GM19193 (cell line): ENCODE measurements around the gene ACOT12.
A peak's percentile ranks its signal among the peaks of the same experiment; 100 is the strongest.

Experiments
- POLR2A ChIP-seq: IDR thresholded peaks from 4 replicates; pipeline ENCODE4 v1.6.1; 2011; ENCODE audit not compliant: insufficient read depth, insufficient read length; ENCODE audit errors: extremely low read depth

Gene ACOT12

DNA sequence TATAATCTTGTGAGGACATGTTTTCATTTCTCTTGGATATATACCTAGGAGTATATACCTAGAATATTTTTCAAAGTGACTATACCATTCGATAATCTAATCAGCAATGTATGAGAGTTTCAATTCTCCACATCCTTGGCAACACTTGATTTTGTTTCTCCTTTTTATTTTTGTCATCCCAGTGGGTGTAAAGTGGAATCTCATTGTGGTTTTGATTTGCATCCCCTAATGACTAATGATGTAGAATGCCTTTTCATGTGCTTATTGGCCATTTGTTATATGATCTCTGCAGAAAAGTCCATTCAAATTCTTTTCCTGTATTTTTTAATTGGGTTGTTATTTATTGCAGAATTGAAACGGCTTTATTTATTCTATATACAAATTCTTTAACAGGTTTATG lies 77.4 kb downstream of the ACOT12 start:
- TF ChIP-seq POLR2A = no peak

DNA sequence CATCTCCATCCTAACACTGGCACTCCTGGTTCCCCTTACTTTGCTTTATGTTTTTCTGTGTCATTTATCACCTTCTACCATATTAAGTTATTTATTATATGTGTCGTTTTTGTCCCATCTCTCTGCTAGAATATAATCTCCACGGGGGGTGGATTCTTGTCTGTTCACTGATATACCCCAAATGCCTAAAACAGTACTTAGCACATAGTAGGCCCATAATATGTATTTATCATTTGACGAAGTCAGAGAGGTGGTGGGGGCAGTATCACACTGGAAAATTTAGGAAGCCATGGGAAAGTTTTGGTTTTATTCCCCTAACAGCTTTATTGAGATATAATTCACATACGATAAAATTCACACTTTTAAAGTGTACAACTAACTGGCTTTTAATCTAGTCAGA lies 78.1 kb downstream of the ACOT12 start:
- no peak for TF ChIP-seq POLR2A

DNA sequence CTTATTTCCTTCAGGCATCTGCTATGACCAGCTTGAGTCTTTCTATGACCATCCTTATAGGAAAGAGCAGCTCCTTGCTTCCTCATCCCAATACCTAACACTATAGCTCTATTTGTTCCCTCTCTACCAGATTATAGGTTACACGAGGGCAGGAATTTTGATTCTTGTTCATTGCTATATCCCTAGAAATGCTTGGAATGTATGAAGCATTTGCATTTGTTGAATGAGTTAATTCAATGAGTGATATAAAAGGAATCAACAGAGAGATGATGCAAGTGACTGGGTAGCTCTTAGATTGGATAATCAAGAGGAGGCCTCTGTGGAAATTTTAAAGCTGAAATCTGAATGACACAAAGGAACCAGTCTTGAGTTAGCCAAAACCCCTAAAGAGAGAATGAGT lies 78.6 kb downstream of the ACOT12 start:
- TF ChIP-seq POLR2A = no peak

DNA sequence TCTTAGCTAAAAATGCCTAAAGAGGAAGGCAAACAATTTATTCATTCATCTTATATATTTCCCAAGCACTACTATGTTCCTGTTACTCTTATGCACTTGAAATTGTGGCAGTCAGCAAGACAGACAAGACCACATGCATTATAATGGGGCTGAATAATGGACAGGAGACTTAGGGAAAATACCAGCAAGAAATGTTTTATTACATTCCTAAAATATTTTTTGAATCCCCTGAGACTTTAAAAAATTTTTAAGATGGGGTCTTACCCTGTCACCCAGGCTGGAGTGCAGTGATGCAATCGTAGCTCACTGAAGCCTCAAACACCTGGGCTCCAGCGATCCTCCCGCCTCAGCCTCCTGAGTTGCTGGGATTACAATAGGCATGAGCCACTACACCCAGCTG lies 79.4 kb downstream of the ACOT12 start:
- no peak for TF ChIP-seq POLR2A

DNA sequence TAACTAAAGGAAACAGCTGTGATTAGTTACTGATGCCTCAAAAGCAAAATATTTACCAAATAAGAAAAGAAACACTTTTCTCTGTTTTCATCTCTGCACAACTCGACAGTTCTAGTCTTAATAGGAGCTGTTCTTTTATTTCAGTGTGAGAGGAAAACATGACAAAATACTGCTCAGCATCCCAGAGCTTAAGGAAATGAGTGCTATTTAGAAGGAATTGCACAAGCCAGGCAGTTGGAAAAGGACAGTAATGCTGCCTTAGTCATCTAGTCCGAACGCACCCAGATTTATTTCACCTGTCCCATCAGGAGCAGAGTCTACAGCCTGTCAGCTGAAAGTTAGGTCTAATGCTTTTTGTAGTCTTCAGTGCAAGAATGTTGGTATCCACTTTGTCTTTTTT lies 80.2 kb downstream of the ACOT12 start:
- no peak for TF ChIP-seq POLR2A

DNA sequence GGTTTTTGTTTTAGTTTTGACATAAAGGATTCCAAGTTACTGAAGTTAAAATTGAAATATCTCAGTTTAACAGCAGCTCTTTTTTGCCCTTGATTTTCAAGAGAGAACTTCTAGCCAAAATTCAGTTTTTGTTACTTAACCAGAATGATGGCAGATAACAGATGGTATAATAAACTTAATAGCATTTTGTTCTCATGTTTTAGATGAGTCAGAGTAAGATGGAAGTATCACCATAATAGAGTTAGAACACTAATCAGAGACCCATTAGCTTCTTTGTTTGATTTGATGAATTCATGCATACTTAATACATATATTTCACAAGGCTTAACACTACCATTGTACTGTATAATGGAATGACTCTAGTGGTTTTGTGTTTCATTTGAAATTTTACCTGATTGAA lies 80.7 kb downstream of the ACOT12 start:
- no peak for TF ChIP-seq POLR2A

DNA sequence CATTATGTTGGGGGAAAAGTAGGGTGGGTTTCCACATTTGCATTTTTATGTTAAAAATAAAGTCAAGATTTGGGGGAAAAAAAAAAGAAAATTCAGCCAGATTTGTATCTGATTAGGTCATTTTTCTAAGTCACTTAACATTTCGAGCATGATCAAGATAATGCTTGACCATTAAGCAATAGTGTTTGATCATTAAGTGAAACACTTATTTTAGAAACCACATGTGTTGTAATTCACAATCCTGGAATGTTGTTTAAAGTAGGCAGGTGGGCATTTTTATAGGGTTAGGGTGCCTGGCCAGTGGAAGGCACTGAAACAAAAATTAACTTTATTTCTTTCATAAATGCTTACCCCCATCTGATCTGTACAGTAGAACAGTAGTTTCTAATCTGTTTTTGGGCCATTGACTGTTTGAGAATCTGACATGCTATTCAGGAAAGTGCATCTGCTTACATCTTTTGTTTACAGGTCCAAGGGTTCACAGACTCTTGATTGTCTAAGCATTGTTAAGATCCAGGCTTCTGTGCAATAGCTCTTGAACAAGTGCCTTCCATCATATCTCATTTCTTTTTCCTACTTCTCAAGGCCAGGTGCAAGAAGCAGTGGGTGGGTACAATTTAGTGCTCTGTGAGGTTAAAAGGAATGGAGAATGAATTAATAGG lies 83.4 kb downstream of the ACOT12 start:
- TF ChIP-seq POLR2A = no peak

DNA sequence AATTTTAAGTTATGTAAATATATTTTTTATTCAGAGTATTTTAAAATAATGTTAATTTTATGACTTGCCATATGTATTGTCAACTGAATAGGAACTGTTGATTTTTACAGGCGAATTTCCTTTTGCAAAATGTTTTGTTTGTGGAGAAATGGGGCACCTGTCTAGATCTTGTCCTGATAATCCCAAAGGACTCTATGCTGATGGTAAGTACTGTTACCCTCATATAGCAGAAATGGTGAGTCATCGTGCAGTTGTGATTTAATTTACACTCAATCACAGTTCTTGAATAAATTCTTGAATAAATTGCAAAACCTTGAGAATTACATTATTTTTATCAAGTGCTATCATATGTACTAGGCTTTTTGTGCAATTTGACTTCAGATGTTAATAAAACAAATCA lies 85.1 kb downstream of the ACOT12 start:
- TF ChIP-seq POLR2A = no peak

DNA sequence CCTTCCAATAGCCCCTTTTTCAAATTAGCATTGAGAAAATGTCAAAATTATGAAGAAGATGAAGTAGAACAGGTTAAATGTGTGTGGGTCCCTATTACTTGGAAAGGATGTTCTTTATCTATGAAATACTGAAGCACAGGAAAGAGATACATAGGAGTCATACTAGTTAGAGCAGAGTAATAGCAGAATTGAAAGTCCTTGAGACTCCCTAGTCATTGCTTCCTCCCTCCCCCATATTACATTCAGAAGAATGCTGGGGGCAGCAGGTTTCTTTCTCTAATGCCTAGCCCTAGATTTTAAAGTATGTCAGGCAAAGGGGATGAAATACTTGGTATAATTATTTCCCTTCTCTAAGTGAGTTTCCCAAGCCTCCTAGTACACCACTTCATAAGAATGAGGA lies 88.1 kb downstream of the ACOT12 start:
- TF ChIP-seq POLR2A = no peak

DNA sequence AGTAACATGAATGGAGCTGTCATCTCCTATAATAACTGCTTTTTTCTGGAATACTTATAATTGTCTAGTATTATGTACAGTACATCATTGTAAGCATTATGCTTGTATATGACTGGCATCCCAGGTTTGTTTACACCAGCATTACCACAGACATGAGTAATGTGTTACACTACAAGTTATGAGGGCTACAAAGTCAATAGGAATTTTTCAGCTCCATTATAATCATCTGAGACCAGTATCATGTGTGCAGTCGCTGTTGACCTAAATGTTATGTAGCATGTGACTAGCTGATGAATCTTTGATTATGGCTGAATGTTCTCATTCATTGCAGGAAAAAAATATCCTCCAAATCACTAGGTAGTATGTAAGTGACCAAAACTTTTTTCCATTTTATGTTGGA lies 90.4 kb downstream of the ACOT12 start:
- TF ChIP-seq POLR2A = no peak

DNA sequence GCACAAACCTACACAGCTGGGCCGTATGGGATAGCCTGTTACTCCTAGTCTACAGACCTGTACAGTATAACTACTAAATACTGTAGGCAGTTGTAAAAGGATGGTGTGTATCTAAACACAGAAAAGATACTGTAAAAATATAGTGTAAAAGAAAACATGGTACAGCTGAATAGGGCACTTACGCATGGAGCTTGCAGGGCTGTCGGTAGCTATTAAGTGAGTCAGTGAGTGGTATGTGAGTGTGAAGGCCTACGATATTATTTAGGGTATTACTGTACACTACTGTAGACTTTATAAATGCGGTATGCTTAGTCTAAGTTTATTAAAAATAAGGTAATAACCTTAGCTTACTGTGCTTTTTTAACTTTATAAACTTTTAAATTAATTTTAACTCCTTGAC lies 91.3 kb downstream of the ACOT12 start:
- TF ChIP-seq POLR2A = no peak

DNA sequence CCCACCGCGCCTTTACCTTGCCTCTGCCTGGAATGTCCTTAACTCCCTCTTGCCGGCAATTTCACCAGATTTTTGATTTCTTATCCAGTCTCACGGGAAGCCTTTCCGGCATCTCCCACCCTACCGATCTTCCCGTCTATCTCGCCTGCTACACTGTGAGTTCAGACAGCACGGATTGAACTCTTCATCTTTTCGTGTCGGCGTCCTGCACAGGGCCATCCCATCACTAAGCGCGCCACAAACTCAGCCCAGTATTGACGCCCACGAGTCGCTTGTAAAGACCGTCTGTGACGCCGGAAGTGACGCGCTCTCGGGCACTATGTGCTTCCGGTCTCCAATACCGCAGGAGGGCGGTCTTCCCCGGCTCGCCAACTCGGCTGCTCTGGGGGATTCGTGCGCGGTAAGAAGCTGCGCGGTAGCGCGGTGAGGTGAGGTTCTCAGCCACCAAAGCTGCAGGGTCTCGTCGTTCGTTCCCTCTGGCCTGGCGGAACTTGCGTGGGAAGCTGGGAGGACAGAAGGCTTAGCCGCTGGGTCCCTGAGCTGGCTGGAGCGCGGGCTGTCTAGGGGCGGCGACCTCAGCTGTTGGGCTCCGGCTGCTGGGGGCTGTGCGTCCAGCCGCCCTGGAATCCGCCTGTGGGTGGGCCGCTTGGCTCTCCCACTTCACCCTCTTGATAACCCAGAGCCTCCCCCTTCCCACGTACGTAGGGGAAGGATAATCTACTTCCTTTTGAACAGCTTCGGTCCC lies 92.5 kb downstream of the ACOT12 start, which contains the start of gene ZCCHC9:
TSS of gene ZCCHC9 (plus strand) at position 317 of the 745 bp plus-strand sequence. CDS start 3,171 bp downstream, outside the sequence.
- TF ChIP-seq POLR2A = peak; percentile 96

DNA sequence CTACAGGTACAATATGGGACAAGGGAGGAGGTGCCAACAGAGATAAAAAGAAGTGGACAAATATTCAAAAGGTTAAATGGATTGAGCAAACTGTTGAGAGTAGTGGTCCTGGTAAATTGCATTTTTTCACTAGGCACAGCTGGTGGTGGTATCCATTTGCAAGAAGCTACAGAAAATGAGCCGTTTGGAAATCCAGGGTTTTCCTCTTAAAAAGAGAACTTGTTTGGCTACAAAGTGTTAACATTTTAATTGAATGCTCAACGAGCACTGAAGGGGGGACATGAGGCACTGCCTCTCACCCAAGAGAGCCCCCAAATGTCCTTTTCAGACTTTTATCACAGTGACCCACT lies 93.0 kb downstream of the ACOT12 start:
- TF ChIP-seq POLR2A = no peak

DNA sequence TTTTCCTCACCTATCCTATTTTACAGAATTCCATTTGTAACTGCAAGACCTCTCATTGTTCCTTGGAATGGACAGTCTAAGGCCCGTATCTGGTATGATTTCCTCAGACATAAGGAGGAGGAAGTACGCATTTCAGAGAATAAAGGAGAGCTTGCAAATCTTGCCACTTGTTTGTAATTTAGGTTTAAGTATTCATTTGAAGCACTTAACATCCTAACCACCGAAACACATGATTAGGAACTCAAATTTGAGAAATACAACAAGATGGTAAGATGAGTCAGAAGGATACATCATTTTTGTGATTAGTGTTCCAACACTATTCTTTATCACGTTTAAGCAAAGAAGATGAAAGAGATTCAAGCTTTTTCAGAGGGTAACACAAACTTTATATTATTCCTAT lies 96.4 kb downstream of the ACOT12 start:
- no peak for TF ChIP-seq POLR2A

DNA sequence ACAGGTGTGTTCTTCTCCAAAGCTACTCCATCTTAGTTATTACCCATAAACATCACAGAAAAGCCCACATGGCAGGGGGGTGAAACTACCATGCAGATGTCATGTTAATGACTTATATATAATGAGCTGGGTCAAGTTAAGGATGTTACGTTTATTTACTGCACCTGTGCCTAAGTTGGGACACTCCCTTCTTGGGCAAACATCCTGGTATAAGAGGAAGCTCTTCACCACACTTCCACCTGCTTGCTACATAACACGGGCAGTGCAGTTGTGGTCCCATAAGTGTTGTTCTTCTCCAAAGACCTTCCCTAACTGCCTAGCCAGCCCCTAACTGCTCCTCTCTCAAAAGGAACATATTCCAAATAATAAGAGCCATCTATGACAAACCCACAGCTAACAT lies 101.8 kb downstream of the ACOT12 start:
- TF ChIP-seq POLR2A = no peak

DNA sequence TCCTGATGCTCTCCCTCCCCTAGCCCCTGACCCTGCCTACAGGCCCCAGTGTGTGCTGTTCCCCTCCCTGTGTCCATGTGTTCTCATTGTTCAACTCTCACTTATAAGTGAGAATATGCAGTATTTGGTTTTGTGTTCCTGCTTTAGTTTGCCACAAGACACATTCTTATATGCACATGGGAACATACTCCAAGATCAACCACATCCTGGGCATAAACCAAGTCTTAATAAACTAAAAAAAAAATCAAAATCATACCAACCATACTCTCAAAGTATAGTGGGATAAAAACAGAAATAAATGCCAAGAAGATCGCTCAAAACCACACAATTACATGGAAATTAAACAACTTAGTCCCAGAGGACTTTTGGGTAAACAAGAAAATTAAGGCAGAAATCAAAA lies 103.8 kb downstream of the ACOT12 start:
- TF ChIP-seq POLR2A = no peak
